Liver (tissue), 9 donors: ENCODE data around the gene NUPR1. TPM values are rescaled to one million over a fixed set of nuclear protein-coding genes. Genes with fewer than 3 reads are reported as not detected.

Source experiments
- DNase-seq: peaks from one replicate; pipeline ENCODE4 v3.0.0-alpha.2; 2017; ENCODE audit warnings: low spot score
- H3K27ac ChIP-seq, 2 donors: one replicate each; pipeline ENCODE4 v1.7.0; 2013; ENCODE audit warnings: inconsistent platforms in 2 of 2, low read length in 2 of 2, control low read depth in 1 of 2, low read depth in 1 of 2, mild to moderate bottlenecking in 1 of 2
- H3K27me3 ChIP-seq, 4 donors: one replicate each; pipeline versions ENCODE4 v1.6.1 to v1.7.0; 2013; ENCODE audit warnings: low read length in 3 of 4, inconsistent platforms in 1 of 4, mild to moderate bottlenecking in 1 of 4, moderate library complexity in 1 of 4; ENCODE audit not compliant: control insufficient read depth in 4 of 4, insufficient read depth in 4 of 4
- H3K36me3 ChIP-seq, 4 donors: one replicate each; pipeline versions ENCODE4 v1.6.1 to v1.7.0; 2013; ENCODE audit warnings: low read length in 3 of 4, mild to moderate bottlenecking in 3 of 4, low read depth in 1 of 4, moderate library complexity in 1 of 4; ENCODE audit not compliant: control insufficient read depth in 4 of 4, insufficient read depth in 3 of 4
- H3K4me1 ChIP-seq, 4 donors: one replicate each; pipeline versions ENCODE4 v1.6.1 to v1.7.0; 2013; ENCODE audit warnings: low read length in 3 of 4, mild to moderate bottlenecking in 3 of 4, moderate library complexity in 1 of 4; ENCODE audit not compliant: control insufficient read depth in 4 of 4, insufficient read depth in 4 of 4
- H3K4me3 ChIP-seq, 3 donors: one replicate each; pipeline versions ENCODE4 v1.6.1 to v1.7.0; 2013; ENCODE audit warnings: low read length in 3 of 3, control low read depth in 1 of 3, low read depth in 1 of 3, mild to moderate bottlenecking in 1 of 3
- H3K9ac ChIP-seq, 2 donors: one replicate each; pipeline ENCODE4 v1.7.0; 2013; ENCODE audit warnings: low read length in 2 of 2, mild to moderate bottlenecking in 2 of 2, moderate library complexity in 2 of 2, control low read depth in 1 of 2, low read depth in 1 of 2
- H3K9me3 ChIP-seq, 4 donors: one replicate each; pipeline versions ENCODE4 v1.6.1 to v1.7.0; 2013; ENCODE audit warnings: low read length in 3 of 4; ENCODE audit not compliant: control insufficient read depth in 4 of 4
- CTCF ChIP-seq: fragments of 150-350 bp; IDR thresholded peaks from 2 replicates; pipeline ENCODE4 v1.5.1; 2017; ENCODE audit warnings: improper control_type of control experiment, low read depth, low read length; ENCODE audit not compliant: missing input control
- EGR1 ChIP-seq, 2 donors: IDR thresholded peaks; 2 replicates each; pipeline ENCODE4 v1.6.1; 2016 to 2018; ENCODE audit warnings: antibody characterized with exemption in 2 of 2, low read depth in 2 of 2
- FOXA1 ChIP-seq: IDR thresholded peaks from 2 replicates; pipeline ENCODE4 v1.6.1; 2016; ENCODE audit warnings: antibody characterized with exemption
- FOXA2 ChIP-seq: IDR thresholded peaks from 2 replicates; pipeline ENCODE4 v1.6.1; 2016; ENCODE audit warnings: antibody characterized with exemption
- GABPA ChIP-seq, 2 donors: IDR thresholded peaks in 1 of 2; conservative IDR thresholded peaks in 1 of 2; 2 replicates each; pipeline ENCODE4 v1.6.1; 2016; ENCODE audit warnings: antibody characterized with exemption in 2 of 2, mild to moderate bottlenecking in 1 of 2, moderate library complexity in 1 of 2
- HNF4A ChIP-seq, 2 donors: conservative IDR thresholded peaks; 2 replicates each; pipeline ENCODE4 v1.6.1; 2016; ENCODE audit warnings: antibody characterized with exemption in 2 of 2, mild to moderate bottlenecking in 2 of 2
- HNF4G ChIP-seq: IDR thresholded peaks from 2 replicates; pipeline ENCODE4 v1.6.1; 2016; ENCODE audit warnings: antibody characterized with exemption
- JUND ChIP-seq, 2 donors: IDR thresholded peaks; 2 replicates each; pipeline ENCODE4 v1.6.1; 2016; ENCODE audit warnings: antibody characterized with exemption in 2 of 2
- MAX ChIP-seq: IDR thresholded peaks from 2 replicates; pipeline ENCODE4 v1.6.1; 2016; ENCODE audit warnings: antibody characterized with exemption
- NR2F2 ChIP-seq: IDR thresholded peaks from 2 replicates; pipeline ENCODE4 v1.6.1; 2016; ENCODE audit warnings: antibody characterized with exemption
- RAD21 ChIP-seq, 2 donors: IDR thresholded peaks; 2 replicates each; pipeline ENCODE4 v1.6.1; 2016; ENCODE audit warnings: antibody characterized with exemption in 2 of 2, mild to moderate bottlenecking in 2 of 2
- RXRA ChIP-seq, 2 donors: IDR thresholded peaks; 2 replicates each; pipeline ENCODE4 v1.6.1; 2017 to 2018; ENCODE audit warnings: antibody characterized with exemption in 2 of 2, mild to moderate bottlenecking in 1 of 2
- SP1 ChIP-seq: IDR thresholded peaks from 2 replicates; pipeline ENCODE4 v1.6.1; 2018; ENCODE audit warnings: antibody characterized with exemption, mild to moderate bottlenecking
- TAF1 ChIP-seq: conservative IDR thresholded peaks from 2 replicates; pipeline ENCODE4 v1.6.1; 2016; ENCODE audit warnings: antibody characterized with exemption, mild to moderate bottlenecking
- YY1 ChIP-seq: IDR thresholded peaks from 2 replicates; pipeline ENCODE4 v1.6.1; 2016; ENCODE audit warnings: antibody characterized with exemption, mild to moderate bottlenecking
- ZBTB33 ChIP-seq: IDR thresholded peaks from 2 replicates; pipeline ENCODE4 v1.6.1; 2016; ENCODE audit warnings: antibody characterized with exemption
- WGBS: extraction: QIAGEN DNeasy Blood & Tissue Kit; methylation state at CpG from one replicate; pipeline ENCODE4 v1.1.7; 2013; 5-methylcytosine and 5-hydroxymethylcytosine counted together
- polyA plus RNA-seq, 2 donors: library from polyadenylated mRNA; stranded (reverse) in 1 of 2; unstranded in 1 of 2; fragments of 200-250 nt in 1 of 2; fragments of >200 nt in 1 of 2; fragmentation: Nextera tagmentation in 1 of 2; extraction: Ambion mirVana in 1 of 2; gene quantifications; one replicate each; pipeline versions ENCODE4 v1.2.1 to v1.2.3, GENCODE V29; 2013 to 2015
- total RNA-seq, 2 donors: library from RNA; depleted of rRNA; stranded (reverse); fragments of >200 nt; gene quantifications; one replicate each; pipeline ENCODE4 v1.2.3, GENCODE V29; 2014
- TF ChIP-seq, protein P1 (sequence below): IDR thresholded peaks from 2 replicates; pipeline ENCODE4 v1.6.1; 2016; ENCODE audit warnings: antibody characterized with exemption
- TF ChIP-seq, protein P2 (sequence below): IDR thresholded peaks from 2 replicates; pipeline ENCODE4 v1.6.1; 2016; ENCODE audit warnings: antibody characterized with exemption, mild to moderate bottlenecking
- donor health status: healthy.
- donor health status: healthy.
- donor health status: healthy.
- donor health status: healthy.
- donor health status: healthy.

NUPR1 gene, protein sequence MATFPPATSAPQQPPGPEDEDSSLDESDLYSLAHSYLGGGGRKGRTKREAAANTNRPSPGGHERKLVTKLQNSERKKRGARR
- 10 to 100 TPM; 10.9 to 16.1 TPM for total RNA-seq
- polyA plus RNA-seq: 100 to 1,000 TPM; 109 to 305 TPM

DNA sequence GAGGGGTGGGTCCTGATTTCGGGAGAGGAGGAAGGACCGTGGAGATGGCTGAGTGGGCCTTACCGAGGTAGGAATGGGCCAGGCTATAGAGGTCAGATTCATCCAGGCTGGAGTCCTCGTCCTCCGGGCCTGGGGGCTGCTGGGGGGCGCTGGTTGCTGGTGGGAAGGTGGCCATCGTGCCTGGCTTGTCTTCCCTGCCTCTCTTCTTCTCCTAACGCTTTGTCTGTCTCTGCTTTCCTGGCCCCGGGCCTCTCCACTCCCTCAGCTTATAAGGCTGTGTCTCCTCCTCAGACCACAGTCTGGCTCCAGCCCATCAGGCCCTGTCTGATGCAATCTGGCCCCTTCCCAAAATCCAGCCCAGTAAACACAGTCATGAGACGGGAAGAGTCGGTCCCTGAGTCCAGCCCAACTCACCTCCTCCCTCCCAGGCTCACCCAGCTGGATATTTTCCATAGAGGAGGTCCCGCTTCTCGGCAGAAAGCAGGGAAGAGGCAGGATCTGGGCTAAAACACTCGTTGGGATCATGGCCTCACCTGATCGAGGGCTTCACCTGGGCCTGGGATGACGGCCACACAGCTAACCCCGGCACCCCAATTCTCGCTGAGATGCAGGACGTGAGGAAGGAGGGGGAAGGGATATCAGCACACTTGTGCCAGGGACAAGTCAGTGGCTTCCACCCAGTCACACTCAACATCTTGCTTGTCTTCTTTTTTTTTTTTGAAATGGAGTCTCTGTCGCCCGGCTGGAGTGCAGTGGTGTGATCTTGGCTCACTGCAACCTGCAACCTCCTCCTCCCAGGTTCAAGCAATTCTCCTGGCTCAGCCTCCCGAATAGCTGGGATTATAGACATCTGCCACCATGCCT lies at the start of gene NUPR1:
TSS of gene NUPR1 (minus strand) at position 242 of the 864 bp plus-strand sequence. CDS start at position 175, 67 bp downstream.
- peak; percentile 78 for DNase-seq
- 11% methylated on average over 22 of the region's 22 CpGs for WGBS
- H3K4me1 ChIP-seq: peaks cover 12 to 47% (median 25%) of the 10 kb centered on the region in 4 donors
- peak within 1 kb of the TSS; percentile 89 to 95 for H3K9ac ChIP-seq
- no peaks in the 10 kb centered on the region for H3K27me3 ChIP-seq
- peak; percentile 87 to 94 for TF ChIP-seq RXRA (IDR thresholded peaks at IDR 0.05)
- peak; percentile 73 to 94 for TF ChIP-seq JUND (IDR thresholded peaks at IDR 0.05)
- TF ChIP-seq ZBTB33: peak; percentile 94
- TF ChIP-seq, protein P1, sequence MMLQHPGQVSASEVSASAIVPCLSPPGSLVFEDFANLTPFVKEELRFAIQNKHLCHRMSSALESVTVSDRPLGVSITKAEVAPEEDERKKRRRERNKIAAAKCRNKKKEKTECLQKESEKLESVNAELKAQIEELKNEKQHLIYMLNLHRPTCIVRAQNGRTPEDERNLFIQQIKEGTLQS: peak; percentile 95
- peak; percentile 55 for TF ChIP-seq NR2F2
- peak; percentile 94 for TF ChIP-seq MAX
- TF ChIP-seq GABPA (IDR thresholded peaks at IDR 0.05 in 1 of 2, conservative IDR thresholded peaks at IDR 0.05 in 1 of 2): peak in 1 of 2 donors; percentile 77
- peak; percentile 94 for TF ChIP-seq SP1
- TF ChIP-seq RAD21 (IDR thresholded peaks at IDR 0.05): peak; percentile 66 to 71
- no peak for TF ChIP-seq HNF4G
- TF ChIP-seq CTCF: no peak
- TF ChIP-seq TAF1: peak; percentile 91
- peak in 1 of 2 donors; percentile 89 for TF ChIP-seq EGR1 (IDR thresholded peaks at IDR 0.05; ENCODE audit: low read depth in 2 of 2)
- peak; percentile 79 to 90 for TF ChIP-seq HNF4A (conservative IDR thresholded peaks at IDR 0.05)
- TF ChIP-seq FOXA2: peak; percentile 91
- peak; percentile 91 for TF ChIP-seq FOXA1
- peak; percentile 91 for TF ChIP-seq YY1
- TF ChIP-seq, protein P2, sequence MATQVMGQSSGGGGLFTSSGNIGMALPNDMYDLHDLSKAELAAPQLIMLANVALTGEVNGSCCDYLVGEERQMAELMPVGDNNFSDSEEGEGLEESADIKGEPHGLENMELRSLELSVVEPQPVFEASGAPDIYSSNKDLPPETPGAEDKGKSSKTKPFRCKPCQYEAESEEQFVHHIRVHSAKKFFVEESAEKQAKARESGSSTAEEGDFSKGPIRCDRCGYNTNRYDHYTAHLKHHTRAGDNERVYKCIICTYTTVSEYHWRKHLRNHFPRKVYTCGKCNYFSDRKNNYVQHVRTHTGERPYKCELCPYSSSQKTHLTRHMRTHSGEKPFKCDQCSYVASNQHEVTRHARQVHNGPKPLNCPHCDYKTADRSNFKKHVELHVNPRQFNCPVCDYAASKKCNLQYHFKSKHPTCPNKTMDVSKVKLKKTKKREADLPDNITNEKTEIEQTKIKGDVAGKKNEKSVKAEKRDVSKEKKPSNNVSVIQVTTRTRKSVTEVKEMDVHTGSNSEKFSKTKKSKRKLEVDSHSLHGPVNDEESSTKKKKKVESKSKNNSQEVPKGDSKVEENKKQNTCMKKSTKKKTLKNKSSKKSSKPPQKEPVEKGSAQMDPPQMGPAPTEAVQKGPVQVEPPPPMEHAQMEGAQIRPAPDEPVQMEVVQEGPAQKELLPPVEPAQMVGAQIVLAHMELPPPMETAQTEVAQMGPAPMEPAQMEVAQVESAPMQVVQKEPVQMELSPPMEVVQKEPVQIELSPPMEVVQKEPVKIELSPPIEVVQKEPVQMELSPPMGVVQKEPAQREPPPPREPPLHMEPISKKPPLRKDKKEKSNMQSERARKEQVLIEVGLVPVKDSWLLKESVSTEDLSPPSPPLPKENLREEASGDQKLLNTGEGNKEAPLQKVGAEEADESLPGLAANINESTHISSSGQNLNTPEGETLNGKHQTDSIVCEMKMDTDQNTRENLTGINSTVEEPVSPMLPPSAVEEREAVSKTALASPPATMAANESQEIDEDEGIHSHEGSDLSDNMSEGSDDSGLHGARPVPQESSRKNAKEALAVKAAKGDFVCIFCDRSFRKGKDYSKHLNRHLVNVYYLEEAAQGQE: peak; percentile 95
- H3K9me3 ChIP-seq: no peaks in the 10 kb centered on the region
- peaks cover 0 to 2% (median 0%) of the 10 kb centered on the region in 4 donors for H3K36me3 ChIP-seq
- H3K27ac ChIP-seq: peak within 1 kb of the TSS; percentile 92 to 98
- peak within 1 kb of the TSS; percentile 62 to 75 (median 68) for H3K4me3 ChIP-seq
